ENCODE results near the gene MPPE1. TPM values are rescaled to one million over a fixed set of nuclear protein-coding genes. Genes with fewer than 3 reads are reported as not detected.

Gene MPPE1
- total RNA-seq, 1 experiment from 2014 or later, result 21.4 TPM

- H3K4me1 ChIP-seq (ENCODE audit: control insufficient read depth in 1 of 2, insufficient read depth in 2 of 2, low read length in 2 of 2), result peaks cover 10 to 13% of the 10 kb centered on the region in 2 experiments; a peak in 3 of 4 replicates
- no TSS peak for BruUV-seq (replicated peaks)
- ChIA-PET POLR2A (no interaction called here), RAD21 (ENCODE audit: low non-redundant PET in 1 of 2, low total read pairs in 2 of 2, uncharacterized antibody in 2 of 2, unreplicated experiment in 2 of 2) (no interaction called here), CTCF (no interaction called here)
- DNase-seq (ENCODE audit: low read depth, low spot score) (no peak), ATAC-seq (no peak)
- no peak overlapping the region for H3K4me3 ChIP-seq (replicated peaks in 1 of 2; ENCODE audit: low read depth in 1 of 2, low read length in 2 of 2)
- H4K20me1 ChIP-seq (ENCODE audit: insufficient read depth), result no peaks in the 10 kb centered on the region
- H3K36me3 ChIP-seq (ENCODE audit: control insufficient read depth in 1 of 2, insufficient read depth in 2 of 2, low read length in 2 of 2), result no peaks in the 10 kb centered on the region; a peak in 1 of 4 replicates
- H3K4me2 ChIP-seq (ENCODE audit: low read length), result no peak overlapping the region
- intact Hi-C loops (cut with micrococcal nuclease), result no loop called here
- no peaks in the 10 kb centered on the region for H3K27me3 ChIP-seq (ENCODE audit: insufficient read depth, low read length)
- no peak overlapping the region for H3K9ac ChIP-seq (ENCODE audit: low read length)
- no peak overlapping the region for H3K27ac ChIP-seq (ENCODE audit: low read depth, low read length)
- TF ChIP-seq YY1 (IDR thresholded peaks at IDR 0.05; ENCODE audit: extremely low read depth, insufficient replicate concordance, low read depth, low read length) (no peak), EZH2 (IDR thresholded peaks at IDR 0.05) (no peak), EZH2phosphoT487 (IDR thresholded peaks at IDR 0.05; ENCODE audit: borderline replicate concordance) (no peak), EGR1 (IDR thresholded peaks at IDR 0.05; ENCODE audit: low read depth) (no peak), CBX3 (IDR thresholded peaks at IDR 0.05; ENCODE audit: low read depth) (no peak), SP1 (IDR thresholded peaks at IDR 0.05; ENCODE audit: low read depth) (no peak), ELF1 (IDR thresholded peaks at IDR 0.05; ENCODE audit: borderline replicate concordance, low read depth) (no peak), CEBPB (IDR thresholded peaks at IDR 0.05; ENCODE audit: low read depth) (no peak), ZNF274 (IDR thresholded peaks at IDR 0.05; ENCODE audit: low read depth, low read length) (no peak), ZBTB33 (IDR thresholded peaks at IDR 0.05; ENCODE audit: extremely low read depth, insufficient replicate concordance, low read length) (no peak)
- H3K9me3 ChIP-seq (ENCODE audit: control insufficient read depth in 1 of 2, insufficient read depth in 1 of 2, low read depth in 1 of 2, low read length in 2 of 2), result no peaks in the 10 kb centered on the region
- H3K79me2 ChIP-seq (ENCODE audit: insufficient read depth, low read length), result no peaks in the 10 kb centered on the region
- no peaks in the 10 kb centered on the region for H3K9me2 ChIP-seq (ENCODE audit: insufficient read depth)
- no peak overlapping the region for H2AFZ ChIP-seq (ENCODE audit: low read depth, low read length, poor library complexity, severe bottlenecking)
Measured at GRCh38 chr18:11884396-11885030, 23.6 kb downstream of the MPPE1 start.

Data from HCT116 (cell line).